ENCODE data around the gene PAN3. TPM values are rescaled to one million over a fixed set of nuclear protein-coding genes. Genes with fewer than 3 reads are reported as not detected.

Gene PAN3
- total and polyA plus RNA-seq, 10 donors = 18.4 to 85.8 (median 70.1) TPM

GRCh38 chr13:28320884-28321574 lies 182.7 kb downstream of the PAN3 start:
- intact Hi-C loops (cut with DNase I; ENCODE audit: low total_unique reads) = loop anchor here (5.0 to 10.0 kb wide), 2 partner anchors 316 to 474 kb away; no protein-coding TSS in a partner anchor
- H3K27me3 ChIP-seq (replicated peaks in 1 of 7) = no peaks in the 10 kb centered on the region
- peaks cover 0 to 7% (median 0%) of the 10 kb centered on the region in 6 donors for H3K36me3 ChIP-seq
- DNase-seq = no peak
- H3K27ac ChIP-seq = no peak overlapping the region
- peaks cover 0 to 33% (median 17%) of the 10 kb centered on the region in 6 donors for H3K4me1 ChIP-seq
- 84 to 95% (median 92%) methylated on average over 11 of the region's 11 CpGs for WGBS, 5 donors
- no peak overlapping the region for H3K4me3 ChIP-seq
- no peaks in the 10 kb centered on the region for H3K9me3 ChIP-seq
- TF ChIP-seq CTCF (IDR thresholded peaks at IDR 0.05 in 8 of 11, conservative IDR thresholded peaks at IDR 0.05 in 3 of 11) (no peak), POLR2AphosphoS5 (IDR thresholded peaks at IDR 0.05) (no peak), POLR2A (IDR thresholded peaks at IDR 0.05) (no peak)

GRCh38 chr13:28321756-28322155 lies 183.4 kb downstream of the PAN3 start:
- Histone ChIP-seq H3K36me3 (peaks cover 0 to 7% (median 0%) of the 10 kb centered on the region in 6 donors), H3K4me3 (no peak overlapping the region), H3K27ac (no peak overlapping the region), H3K9me3 (no peaks in the 10 kb centered on the region), H3K27me3 (replicated peaks in 1 of 7) (no peaks in the 10 kb centered on the region), H3K4me1 (peaks cover 0 to 27% (median 17%) of the 10 kb centered on the region in 6 donors)
- intact Hi-C loops (cut with DNase I; ENCODE audit: low total_unique reads) = loop anchor here (5.0 to 10.0 kb wide), 2 partner anchors 316 to 473 kb away; no protein-coding TSS in a partner anchor
- TF ChIP-seq POLR2AphosphoS5 (IDR thresholded peaks at IDR 0.05) = no peak
- TF ChIP-seq CTCF (IDR thresholded peaks at IDR 0.05 in 8 of 11, conservative IDR thresholded peaks at IDR 0.05 in 3 of 11) = no peak
- no peak for TF ChIP-seq POLR2A (IDR thresholded peaks at IDR 0.05)
- 76 to 93% (median 91%) methylated on average over 2 of the region's 2 CpGs for WGBS, 5 donors
- DNase-seq = no peak

GRCh38 chr13:28322256-28322905 lies 184.0 kb downstream of the PAN3 start:
- Histone ChIP-seq H3K27me3 (replicated peaks in 1 of 7) (no peaks in the 10 kb centered on the region), H3K36me3 (peaks cover 0 to 7% (median 0%) of the 10 kb centered on the region in 6 donors), H3K9me3 (no peaks in the 10 kb centered on the region), H3K4me1 (peaks cover 0 to 21% (median 14%) of the 10 kb centered on the region in 6 donors), H3K4me3 (no peak overlapping the region), H3K27ac (no peak overlapping the region)
- 63 to 75% (median 69%) methylated on average over 11 of the region's 11 CpGs for WGBS, 5 donors
- intact Hi-C loops (cut with DNase I; ENCODE audit: low total_unique reads) = loop anchor here (5.0 to 10.0 kb wide), 2 partner anchors 315 to 472 kb away; no protein-coding TSS in a partner anchor
- no peak for DNase-seq
- TF ChIP-seq POLR2A (IDR thresholded peaks at IDR 0.05) = no peak
- no peak for TF ChIP-seq CTCF (IDR thresholded peaks at IDR 0.05 in 8 of 11, conservative IDR thresholded peaks at IDR 0.05 in 3 of 11)
- no peak for TF ChIP-seq POLR2AphosphoS5 (IDR thresholded peaks at IDR 0.05)
